SIG-M5 (cell line): ENCODE data around the gene NCS1.
"Not testable (repeated sequence)": the region's sequence is repeated elsewhere in the genome, so short reads cannot be mapped to it uniquely, and the experiment has no call there.

ENCODE experiments used
- DNase-seq: peaks from one replicate; lab custom pipeline; 2025; lab: John Stamatoyannopoulos, UW

NCS1 gene

GRCh38 chr9:130264414-130265350 is 92.5 kb downstream of the NCS1 start:
- DNase-seq, result no peak

GRCh38 chr9:130265431-130266235 is 93.4 kb downstream of the NCS1 start, which contains the start of gene HMCN2:
Gene HMCN2, plus strand, starts transcription at chr9:130265760. Its CDS starts 119 bp downstream, at chr9:130265879.
- no peak for DNase-seq

GRCh38 chr9:130266236-130267098 is 94.3 kb downstream of the NCS1 start:
- DNase-seq, result no peak

GRCh38 chr9:130267930-130268329 is 95.7 kb downstream of the NCS1 start:
- no peak for DNase-seq

- DNase-seq, result no peak
Measured at GRCh38 chr9:130268521-130269211, 96.5 kb downstream of the NCS1 start.

GRCh38 chr9:130271473-130271872 is 99.3 kb downstream of the NCS1 start:
- no peak for DNase-seq

GRCh38 chr9:130275156-130275555 is 103.0 kb downstream of the NCS1 start:
- DNase-seq, result no peak

- no peak for DNase-seq
Measured at GRCh38 chr9:130276121-130276520, 103.9 kb downstream of the NCS1 start.

GRCh38 chr9:130276955-130277354 is 104.8 kb downstream of the NCS1 start:
- no peak for DNase-seq

- not testable (repeated sequence) for DNase-seq
Measured at GRCh38 chr9:130277525-130277924, 105.3 kb downstream of the NCS1 start.

- DNase-seq, result no peak
Measured at GRCh38 chr9:130283539-130284248, 111.5 kb downstream of the NCS1 start.

- no peak for DNase-seq
Measured at GRCh38 chr9:130284249-130284625, 112.0 kb downstream of the NCS1 start.

- no peak for DNase-seq
Measured at GRCh38 chr9:130284690-130285089, 112.5 kb downstream of the NCS1 start.

GRCh38 chr9:130285271-130285670 is 113.1 kb downstream of the NCS1 start:
- DNase-seq, result no peak

- DNase-seq, result no peak
Measured at GRCh38 chr9:130286072-130286770, 114.0 kb downstream of the NCS1 start.
